ENCODE data around the gene SDK2. TPM values are rescaled to one million over a fixed set of nuclear protein-coding genes. Genes with fewer than 3 reads are reported as not detected.

The SDK2 gene
- total RNA-seq, 1 donor, result under 0.01 TPM

GRCh38 chr17:73293031-73293430, 351.2 kb downstream of the SDK2 start:
- no peak overlapping the region for H3K4me3 ChIP-seq (ENCODE audit: low read depth, low read length)
- no peak for TF ChIP-seq CTCF (IDR thresholded peaks at IDR 0.05; ENCODE audit: insufficient read depth, low read depth, low read length)
- no peak for DNase-seq (ENCODE audit: low read depth)

GRCh38 chr17:73292031-73292531, 352.2 kb downstream of the SDK2 start:
- H3K4me3 ChIP-seq (ENCODE audit: low read depth, low read length), result peak overlapping the region; percentile 6
- no peak for TF ChIP-seq CTCF (IDR thresholded peaks at IDR 0.05; ENCODE audit: insufficient read depth, low read depth, low read length)
- DNase-seq (ENCODE audit: low read depth), result no peak

GRCh38 chr17:73291260-73291801, 352.9 kb downstream of the SDK2 start:
- peak overlapping the region; percentile 27 for H3K4me3 ChIP-seq (ENCODE audit: low read depth, low read length)
- no peak for TF ChIP-seq CTCF (IDR thresholded peaks at IDR 0.05; ENCODE audit: insufficient read depth, low read depth, low read length)
- DNase-seq (ENCODE audit: low read depth), result peak; percentile 87

GRCh38 chr17:73290399-73291259, 353.6 kb downstream of the SDK2 start:
- DNase-seq (ENCODE audit: low read depth), result no peak
- TF ChIP-seq CTCF (IDR thresholded peaks at IDR 0.05; ENCODE audit: insufficient read depth, low read depth, low read length), result no peak
- H3K4me3 ChIP-seq (ENCODE audit: low read depth, low read length), result no peak overlapping the region

GRCh38 chr17:73289549-73290254, 354.5 kb downstream of the SDK2 start:
- no peak overlapping the region for H3K4me3 ChIP-seq (ENCODE audit: low read depth, low read length)
- DNase-seq (ENCODE audit: low read depth), result peak; percentile 37
- no peak for TF ChIP-seq CTCF (IDR thresholded peaks at IDR 0.05; ENCODE audit: insufficient read depth, low read depth, low read length)

- no peak for TF ChIP-seq CTCF (IDR thresholded peaks at IDR 0.05; ENCODE audit: insufficient read depth, low read depth, low read length)
- no peak for DNase-seq (ENCODE audit: low read depth)
- H3K4me3 ChIP-seq (ENCODE audit: low read depth, low read length), result no peak overlapping the region
These were observed 355.5 kb downstream of the SDK2 start for GRCh38 chr17:73288534-73289302.
